HL-60/S4 (cell line): ENCODE results near the gene MAPK1.

Experiments used
- in situ Hi-C: fragments of 300-500 bp; cut with MboI; formaldehyde crosslinking; loops from 2 replicates; pipeline ENCODE4 v1.14.3; 2022; ENCODE audit warnings: low sequenced_read_pairs

Gene MAPK1

GRCh38 chr22:21709688-21710087, 157.8 kb downstream of the MAPK1 start:
- in situ Hi-C loops, result loop anchor here (10.0 kb wide), 1 partner anchor 235 kb away; no protein-coding TSS in a partner anchor

- in situ Hi-C loops, result loop anchor here (10.0 kb wide), 1 partner anchor 236 kb away; no protein-coding TSS in a partner anchor
These were observed 158.5 kb downstream of the MAPK1 start for GRCh38 chr22:21708960-21709359.

GRCh38 chr22:21707677-21708076, 159.8 kb downstream of the MAPK1 start:
- in situ Hi-C loops, result loop anchor here (10.0 kb wide), 1 partner anchor 237 kb away; no protein-coding TSS in a partner anchor
